ENCODE data around the gene MYCBPAP.

Gene MYCBPAP

DNA sequence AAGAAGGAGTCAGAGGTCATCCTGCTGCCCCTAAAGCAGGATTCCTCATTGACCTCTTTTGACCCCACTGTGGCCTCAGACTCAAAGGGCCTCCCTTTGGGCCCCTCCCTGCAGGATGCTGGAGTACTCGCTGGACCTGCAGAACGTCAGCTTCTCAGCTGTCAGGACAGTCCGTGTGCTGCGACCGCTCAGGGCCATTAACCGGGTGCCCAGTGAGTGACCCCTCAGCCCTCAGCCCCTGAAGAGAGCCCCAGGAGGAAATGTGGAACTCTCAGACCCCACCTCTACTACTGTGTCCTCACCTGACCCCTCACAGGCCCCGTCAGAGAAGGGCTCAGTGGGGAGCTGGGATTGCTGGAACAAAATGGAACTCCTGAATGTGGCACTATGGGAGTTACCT lies 61.4 kb downstream of the MYCBPAP start:
- Histone ChIP-seq H3K9me2 (replicated peaks; ENCODE audit: insufficient read depth, low read length) (no peaks in the 10 kb centered on the region), H3K9ac (ENCODE audit: low read length) (no peak overlapping the region), H3K79me2 (ENCODE audit: low read length) (no peaks in the 10 kb centered on the region), H3K4me2 (ENCODE audit: low read depth, low read length) (no peak overlapping the region), H3K27me3 (replicated peaks; ENCODE audit: insufficient read depth, low read length) (peaks cover 95% of the 10 kb centered on the region), H4K20me1 (ENCODE audit: insufficient read depth, low read length) (no peaks in the 10 kb centered on the region), H3K4me1 (ENCODE audit: low read length) (no peaks in the 10 kb centered on the region), H3F3A (ENCODE audit: insufficient read depth, low read length) (no peaks in the 10 kb centered on the region), H3K9me3 (replicated peaks; ENCODE audit: insufficient read depth, low read length) (no peaks in the 10 kb centered on the region), H3K36me3 (replicated peaks; ENCODE audit: insufficient read depth, low read length) (no peaks in the 10 kb centered on the region), H2AFZ (ENCODE audit: low read length) (no peak overlapping the region), H3K4me3 (ENCODE audit: low read length) (no peak overlapping the region), H3K27ac (ENCODE audit: low read length) (no peak overlapping the region)
- no peak for DNase-seq
- TF ChIP-seq EZH2 (optimal IDR thresholded peaks at IDR 0.05; ENCODE audit: low read depth, low read length) (no peak), EZH2phosphoT487 (IDR thresholded peaks at IDR 0.05; ENCODE audit: low read length) (no peak)
- TF ChIP-seq, protein P1, sequence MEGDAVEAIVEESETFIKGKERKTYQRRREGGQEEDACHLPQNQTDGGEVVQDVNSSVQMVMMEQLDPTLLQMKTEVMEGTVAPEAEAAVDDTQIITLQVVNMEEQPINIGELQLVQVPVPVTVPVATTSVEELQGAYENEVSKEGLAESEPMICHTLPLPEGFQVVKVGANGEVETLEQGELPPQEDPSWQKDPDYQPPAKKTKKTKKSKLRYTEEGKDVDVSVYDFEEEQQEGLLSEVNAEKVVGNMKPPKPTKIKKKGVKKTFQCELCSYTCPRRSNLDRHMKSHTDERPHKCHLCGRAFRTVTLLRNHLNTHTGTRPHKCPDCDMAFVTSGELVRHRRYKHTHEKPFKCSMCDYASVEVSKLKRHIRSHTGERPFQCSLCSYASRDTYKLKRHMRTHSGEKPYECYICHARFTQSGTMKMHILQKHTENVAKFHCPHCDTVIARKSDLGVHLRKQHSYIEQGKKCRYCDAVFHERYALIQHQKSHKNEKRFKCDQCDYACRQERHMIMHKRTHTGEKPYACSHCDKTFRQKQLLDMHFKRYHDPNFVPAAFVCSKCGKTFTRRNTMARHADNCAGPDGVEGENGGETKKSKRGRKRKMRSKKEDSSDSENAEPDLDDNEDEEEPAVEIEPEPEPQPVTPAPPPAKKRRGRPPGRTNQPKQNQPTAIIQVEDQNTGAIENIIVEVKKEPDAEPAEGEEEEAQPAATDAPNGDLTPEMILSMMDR (IDR thresholded peaks at IDR 0.05; ENCODE audit: low read length), result no peak

DNA sequence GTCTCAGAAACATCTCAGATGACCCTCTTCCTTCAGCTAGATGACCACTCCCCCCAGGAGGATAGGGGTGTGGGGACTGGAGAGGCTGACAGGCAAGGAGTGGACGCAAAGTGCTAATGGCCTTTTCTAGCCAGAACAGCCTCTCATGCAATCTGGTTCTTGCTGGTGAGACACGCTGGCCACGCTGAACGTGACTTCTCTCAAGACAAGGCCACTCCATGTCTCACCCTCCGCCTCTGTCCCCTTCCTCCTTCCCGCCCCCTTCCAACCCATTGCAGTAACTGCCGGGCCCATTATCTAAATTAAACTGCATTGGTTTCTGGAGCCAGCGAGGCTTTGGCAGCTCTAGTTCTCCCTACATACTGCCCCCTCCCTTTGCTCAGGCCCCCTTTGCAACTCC lies 61.8 kb downstream of the MYCBPAP start:
- no peaks in the 10 kb centered on the region for H3K9me3 ChIP-seq (replicated peaks; ENCODE audit: insufficient read depth, low read length)
- no peaks in the 10 kb centered on the region for H3K4me1 ChIP-seq (ENCODE audit: low read length)
- no peaks in the 10 kb centered on the region for H3K79me2 ChIP-seq (ENCODE audit: low read length)
- no peak overlapping the region for H2AFZ ChIP-seq (ENCODE audit: low read length)
- H4K20me1 ChIP-seq (ENCODE audit: insufficient read depth, low read length), result no peaks in the 10 kb centered on the region
- no peaks in the 10 kb centered on the region for H3F3A ChIP-seq (ENCODE audit: insufficient read depth, low read length)
- no peaks in the 10 kb centered on the region for H3K36me3 ChIP-seq (replicated peaks; ENCODE audit: insufficient read depth, low read length)
- H3K4me3 ChIP-seq (ENCODE audit: low read length), result no peak overlapping the region
- H3K9ac ChIP-seq (ENCODE audit: low read length), result no peak overlapping the region
- TF ChIP-seq, protein P1 (IDR thresholded peaks at IDR 0.05; ENCODE audit: low read length), result no peak
- TF ChIP-seq EZH2 (optimal IDR thresholded peaks at IDR 0.05; ENCODE audit: low read depth, low read length) (no peak), EZH2phosphoT487 (IDR thresholded peaks at IDR 0.05; ENCODE audit: low read length) (no peak)
- peaks cover 95% of the 10 kb centered on the region for H3K27me3 ChIP-seq (replicated peaks; ENCODE audit: insufficient read depth, low read length)
- H3K27ac ChIP-seq (ENCODE audit: low read length), result no peak overlapping the region
- no peak overlapping the region for H3K4me2 ChIP-seq (ENCODE audit: low read depth, low read length)
- H3K9me2 ChIP-seq (replicated peaks; ENCODE audit: insufficient read depth, low read length), result no peaks in the 10 kb centered on the region
- DNase-seq, result no peak

DNA sequence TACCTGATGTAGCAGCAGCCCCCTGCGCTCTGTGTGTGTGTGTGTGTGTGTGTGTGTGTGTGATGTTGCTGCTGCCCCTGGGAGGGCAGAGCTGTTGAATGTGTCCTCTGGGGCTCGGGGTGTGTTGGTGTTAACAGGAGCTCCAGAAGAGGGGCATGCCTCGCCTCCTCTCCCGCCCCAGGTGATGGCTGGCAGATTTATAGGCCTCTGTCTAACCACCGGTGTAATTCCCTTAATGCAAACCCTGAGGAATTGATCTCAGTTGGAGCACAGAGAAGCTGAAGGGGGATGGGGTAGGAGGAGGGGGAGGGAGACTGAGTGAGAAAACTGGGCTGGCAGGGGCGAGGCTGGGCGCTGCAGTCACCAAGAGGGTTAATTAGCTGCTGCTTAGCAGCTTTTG lies 62.3 kb downstream of the MYCBPAP start:
- TF ChIP-seq EZH2phosphoT487 (IDR thresholded peaks at IDR 0.05; ENCODE audit: low read length), result no peak
- TF ChIP-seq, protein P1 (IDR thresholded peaks at IDR 0.05; ENCODE audit: low read length), result no peak
- TF ChIP-seq EZH2 (optimal IDR thresholded peaks at IDR 0.05; ENCODE audit: low read depth, low read length), result no peak
- peaks cover 95% of the 10 kb centered on the region for H3K27me3 ChIP-seq (replicated peaks; ENCODE audit: insufficient read depth, low read length)
- no peaks in the 10 kb centered on the region for H3K36me3 ChIP-seq (replicated peaks; ENCODE audit: insufficient read depth, low read length)

More for the DNA sequence above, 62.3 kb downstream of the MYCBPAP start:
- no peak overlapping the region for H2AFZ ChIP-seq (ENCODE audit: low read length)
- H3K27ac ChIP-seq (ENCODE audit: low read length), result no peak overlapping the region
- no peak for DNase-seq
- H3K79me2 ChIP-seq (ENCODE audit: low read length), result no peaks in the 10 kb centered on the region
- H3K9me3 ChIP-seq (replicated peaks; ENCODE audit: insufficient read depth, low read length), result no peaks in the 10 kb centered on the region
- no peak overlapping the region for H3K9ac ChIP-seq (ENCODE audit: low read length)
- no peaks in the 10 kb centered on the region for H3F3A ChIP-seq (ENCODE audit: insufficient read depth, low read length)
- no peak overlapping the region for H3K4me2 ChIP-seq (ENCODE audit: low read depth, low read length)
- H3K9me2 ChIP-seq (replicated peaks; ENCODE audit: insufficient read depth, low read length), result no peaks in the 10 kb centered on the region
- H3K4me1 ChIP-seq (ENCODE audit: low read length), result no peaks in the 10 kb centered on the region
- no peak overlapping the region for H3K4me3 ChIP-seq (ENCODE audit: low read length)
- H4K20me1 ChIP-seq (ENCODE audit: insufficient read depth, low read length), result no peaks in the 10 kb centered on the region
